ENCODE measurements around the gene KIF26B. TPM values are rescaled to one million over a fixed set of nuclear protein-coding genes. Genes with fewer than 3 reads are reported as not detected.
A peak's percentile ranks its signal among the peaks of the same experiment; 100 is the strongest.

The KIF26B gene
- total and polyA plus RNA-seq, 5 donors: 0.11 to 0.41 (median 0.29) TPM

DNA sequence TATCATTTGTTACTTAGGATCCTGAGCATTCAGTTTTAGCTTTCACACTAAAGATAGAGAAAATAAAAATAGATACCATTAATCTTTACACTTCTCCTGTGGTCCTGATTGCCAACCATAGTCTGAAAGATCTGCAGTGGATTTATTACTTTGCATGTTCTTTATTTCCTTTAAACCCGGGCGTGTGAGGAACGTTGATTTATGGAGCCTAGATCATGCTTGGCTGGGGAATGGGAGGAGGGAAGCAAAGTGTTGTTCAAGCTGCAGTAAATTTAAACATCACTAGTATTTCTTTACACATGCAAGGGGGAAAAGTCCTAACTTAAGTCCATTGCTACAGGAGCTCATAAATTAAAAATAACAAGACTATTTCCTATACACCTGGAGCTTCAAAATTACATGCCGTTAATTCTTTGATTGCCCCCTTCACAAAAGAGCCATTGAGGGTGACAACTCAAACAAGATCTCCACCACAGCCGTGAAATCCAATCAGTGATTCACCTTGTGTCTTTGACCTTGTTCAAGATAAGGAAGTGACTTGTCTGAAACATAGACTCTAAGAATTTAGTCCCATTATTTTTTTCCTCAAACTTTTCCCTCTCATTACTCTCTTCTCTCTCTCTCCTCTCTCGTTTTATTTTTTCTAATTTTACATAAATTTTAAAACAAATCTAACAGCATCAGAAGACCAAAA, 282.7 kb downstream of the KIF26B start:
- DNase-seq (no peak), ATAC-seq (no peak)
- 67% methylated on average over 6 of the region's 6 CpGs for WGBS
- Histone ChIP-seq H3K9me3 (ENCODE audit: control insufficient read depth, low read length) (no peaks in the 10 kb centered on the region), H3K27me3 (ENCODE audit: control insufficient read depth, insufficient read depth) (no peaks in the 10 kb centered on the region), H3K4me1 (ENCODE audit: control insufficient read depth, insufficient read depth, low read length) (no peaks in the 10 kb centered on the region), H3K4me3 (ENCODE audit: low read length) (no peak overlapping the region), H3K27ac (ENCODE audit: low read length) (no peak overlapping the region)
- intact Hi-C loops (cut with DNase I): no loop called here

DNA sequence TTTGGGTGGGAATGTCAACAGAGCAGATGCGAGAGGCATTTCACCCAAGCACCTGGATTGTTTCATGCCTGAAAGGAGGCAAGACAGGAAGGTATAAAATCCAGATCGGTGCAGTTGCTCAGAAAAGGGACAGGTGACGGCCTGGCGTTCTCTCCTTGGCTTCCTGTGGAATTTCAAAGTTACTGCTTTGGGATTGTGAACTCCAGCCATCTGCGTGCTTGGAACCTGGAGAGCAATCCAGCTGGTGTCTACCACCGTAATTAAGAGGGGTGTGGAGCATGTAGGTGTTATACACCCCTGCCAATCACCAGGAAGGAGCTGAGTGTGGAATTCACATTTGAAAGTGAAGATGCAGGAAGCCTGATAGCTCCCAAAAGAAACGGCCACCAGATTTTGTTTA, 286.1 kb downstream of the KIF26B start:
- ATAC-seq (no peak), DNase-seq (no peak)
- Histone ChIP-seq H3K27ac (ENCODE audit: low read length) (no peak overlapping the region), H3K4me3 (ENCODE audit: low read length) (no peak overlapping the region), H3K27me3 (ENCODE audit: control insufficient read depth, insufficient read depth) (no peaks in the 10 kb centered on the region), H3K9me3 (ENCODE audit: control insufficient read depth, low read length) (no peaks in the 10 kb centered on the region), H3K4me1 (ENCODE audit: control insufficient read depth, insufficient read depth, low read length) (no peaks in the 10 kb centered on the region)
- intact Hi-C loops (cut with DNase I): no loop called here
- WGBS: 52% methylated on average over 7 of the region's 7 CpGs

DNA sequence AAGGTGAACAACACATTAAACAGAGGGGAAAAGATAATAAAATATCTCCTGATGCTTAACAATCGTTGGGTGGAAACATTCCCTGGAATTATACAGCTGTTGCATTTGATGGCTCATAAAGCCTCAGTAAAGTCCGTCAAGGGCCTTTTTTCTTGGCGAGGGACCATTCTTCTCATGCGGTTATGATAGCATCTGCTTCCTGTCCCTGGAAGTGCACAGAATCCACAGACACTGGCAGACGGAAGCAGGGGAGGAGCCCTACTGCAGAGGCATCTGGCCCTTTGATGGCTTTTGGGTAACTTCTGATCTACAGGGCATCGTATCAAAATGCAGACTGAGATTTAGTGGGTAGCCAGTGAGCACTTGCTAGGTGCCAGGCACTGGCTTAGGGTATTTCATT, 286.9 kb downstream of the KIF26B start:
- peak in 1 of 2 donors; percentile 32 for ATAC-seq

GRCh38 chr1:245444147-245444828, 289.5 kb downstream of the KIF26B start:
- no peak overlapping the region for H3K27ac ChIP-seq (ENCODE audit: low read length)
- ATAC-seq (no peak), DNase-seq (no peak)
- intact Hi-C loops (cut with DNase I): no loop called here
- H3K9me3 ChIP-seq (ENCODE audit: control insufficient read depth, low read length): no peaks in the 10 kb centered on the region
- no peak overlapping the region for H3K4me3 ChIP-seq (ENCODE audit: low read length)
- 84% methylated on average over 14 of the region's 14 CpGs for WGBS
- no peaks in the 10 kb centered on the region for H3K27me3 ChIP-seq (ENCODE audit: control insufficient read depth, insufficient read depth)
- no peaks in the 10 kb centered on the region for H3K4me1 ChIP-seq (ENCODE audit: control insufficient read depth, insufficient read depth, low read length)

More for the DNA sequence above, 286.9 kb downstream of the KIF26B start:
- H3K27me3 ChIP-seq (ENCODE audit: control insufficient read depth, insufficient read depth): no peaks in the 10 kb centered on the region
- no peaks in the 10 kb centered on the region for H3K9me3 ChIP-seq (ENCODE audit: control insufficient read depth, low read length)
- intact Hi-C loops (cut with DNase I): no loop called here
- DNase-seq: no peak
- no peak overlapping the region for H3K4me3 ChIP-seq (ENCODE audit: low read length)
- no peaks in the 10 kb centered on the region for H3K4me1 ChIP-seq (ENCODE audit: control insufficient read depth, insufficient read depth, low read length)
- H3K27ac ChIP-seq (ENCODE audit: low read length): no peak overlapping the region
- 23% methylated on average over 6 of the region's 6 CpGs for WGBS

- DNase-seq (no peak), ATAC-seq (no peak)
- Histone ChIP-seq H3K4me3 (ENCODE audit: low read length) (no peak overlapping the region), H3K27me3 (ENCODE audit: control insufficient read depth, insufficient read depth) (no peaks in the 10 kb centered on the region), H3K4me1 (ENCODE audit: control insufficient read depth, insufficient read depth, low read length) (no peaks in the 10 kb centered on the region), H3K9me3 (ENCODE audit: control insufficient read depth, low read length) (no peaks in the 10 kb centered on the region), H3K27ac (ENCODE audit: low read length) (no peak overlapping the region)
- intact Hi-C loops (cut with DNase I): no loop called here
- 86% methylated on average over 5 of the region's 5 CpGs for WGBS
Measured at GRCh38 chr1:245444945-245445344, 290.2 kb downstream of the KIF26B start.

- intact Hi-C loops (cut with DNase I): no loop called here
- Histone ChIP-seq H3K27ac (ENCODE audit: low read length) (no peak overlapping the region), H3K4me3 (ENCODE audit: low read length) (no peak overlapping the region), H3K4me1 (ENCODE audit: control insufficient read depth, insufficient read depth, low read length) (no peaks in the 10 kb centered on the region), H3K27me3 (ENCODE audit: control insufficient read depth, insufficient read depth) (no peaks in the 10 kb centered on the region), H3K9me3 (ENCODE audit: control insufficient read depth, low read length) (no peaks in the 10 kb centered on the region)
- WGBS: 70% methylated on average over 1 of the region's 1 CpG
- ATAC-seq (no peak), DNase-seq (no peak)
Measured at GRCh38 chr1:245448531-245448930, 293.7 kb downstream of the KIF26B start.

DNA sequence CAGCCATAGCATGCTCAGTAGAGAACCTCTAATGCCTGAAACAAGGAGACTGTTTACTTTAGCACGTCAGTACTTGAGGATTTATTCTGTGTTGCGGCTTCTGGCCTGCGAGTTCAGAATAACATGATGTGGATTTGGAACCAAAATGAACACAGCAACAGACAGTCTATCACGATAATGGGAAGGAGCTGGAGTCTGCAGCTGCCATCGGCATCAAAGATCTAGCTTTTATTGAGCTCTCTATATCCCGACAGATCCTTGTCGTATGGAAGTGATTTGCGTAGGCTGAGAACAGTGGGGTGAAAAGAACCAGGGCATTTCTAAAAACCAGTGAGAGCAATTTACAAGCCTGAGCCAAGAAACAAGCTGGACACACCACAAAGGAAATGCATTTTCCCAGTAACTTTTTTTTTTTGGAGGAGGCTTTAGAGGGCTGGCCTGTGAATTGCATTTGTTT, 294.2 kb downstream of the KIF26B start:
- no peak for ATAC-seq
- 42% methylated on average over 8 of the region's 8 CpGs for WGBS
- DNase-seq: no peak
- Histone ChIP-seq H3K27ac (ENCODE audit: low read length) (no peak overlapping the region), H3K9me3 (ENCODE audit: control insufficient read depth, low read length) (no peaks in the 10 kb centered on the region), H3K27me3 (ENCODE audit: control insufficient read depth, insufficient read depth) (no peaks in the 10 kb centered on the region), H3K4me3 (ENCODE audit: low read length) (no peak overlapping the region), H3K4me1 (ENCODE audit: control insufficient read depth, insufficient read depth, low read length) (no peaks in the 10 kb centered on the region)
- intact Hi-C loops (cut with DNase I): no loop called here

DNA sequence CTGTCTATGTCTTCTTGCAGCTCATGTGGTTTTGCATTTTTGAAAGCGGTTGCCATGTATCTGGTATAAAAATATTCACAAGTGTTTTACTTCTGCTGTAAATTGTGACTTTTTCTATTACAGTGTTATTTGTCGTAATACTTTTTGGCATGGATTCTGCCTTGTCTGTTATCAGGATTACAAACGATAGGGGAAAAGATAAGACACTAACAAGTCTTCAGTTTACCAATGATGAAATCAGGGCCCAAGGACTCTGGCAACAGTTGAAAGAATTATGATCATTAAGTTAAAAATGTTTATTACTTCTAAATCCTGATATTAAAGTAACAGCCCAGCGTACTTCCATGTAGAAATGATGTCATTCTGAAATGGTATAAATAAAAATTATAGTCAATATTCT, 298.8 kb downstream of the KIF26B start:
- intact Hi-C loops (cut with DNase I): no loop called here
- no peak overlapping the region for H3K4me3 ChIP-seq (ENCODE audit: low read length)
- no peak for ATAC-seq
- 76% methylated on average over 4 of the region's 4 CpGs for WGBS
- no peaks in the 10 kb centered on the region for H3K27me3 ChIP-seq (ENCODE audit: control insufficient read depth, insufficient read depth)
- no peak overlapping the region for H3K27ac ChIP-seq (ENCODE audit: low read length)
- H3K4me1 ChIP-seq (ENCODE audit: control insufficient read depth, insufficient read depth, low read length): no peaks in the 10 kb centered on the region
- DNase-seq: no peak
- no peaks in the 10 kb centered on the region for H3K9me3 ChIP-seq (ENCODE audit: control insufficient read depth, low read length)

DNA sequence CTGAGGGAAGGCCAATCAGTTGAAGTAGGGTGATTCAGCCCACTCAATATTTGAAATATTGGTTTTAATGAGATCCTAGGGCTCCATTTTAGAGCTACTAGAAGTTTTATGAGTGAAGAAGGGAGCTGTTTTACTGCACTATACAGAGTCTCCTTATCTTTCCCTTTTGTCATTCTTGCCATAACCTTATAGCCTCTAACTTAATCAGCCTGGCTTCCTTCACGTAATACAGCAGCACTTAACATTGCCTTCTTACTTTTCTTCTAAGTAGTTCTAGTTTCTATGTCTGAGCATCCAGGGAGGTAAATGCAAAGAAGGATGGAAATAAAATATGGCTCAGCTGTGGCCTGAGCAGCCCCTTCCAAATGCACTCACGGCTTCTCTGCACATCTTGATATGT, 299.3 kb downstream of the KIF26B start:
- intact Hi-C loops (cut with DNase I): no loop called here
- ATAC-seq (no peak), DNase-seq (no peak)
- Histone ChIP-seq H3K9me3 (ENCODE audit: control insufficient read depth, low read length) (no peaks in the 10 kb centered on the region), H3K4me3 (ENCODE audit: low read length) (no peak overlapping the region), H3K27ac (ENCODE audit: low read length) (no peak overlapping the region), H3K4me1 (ENCODE audit: control insufficient read depth, insufficient read depth, low read length) (no peaks in the 10 kb centered on the region), H3K27me3 (ENCODE audit: control insufficient read depth, insufficient read depth) (no peaks in the 10 kb centered on the region)
- WGBS: 87% methylated on average over 2 of the region's 2 CpGs

DNA sequence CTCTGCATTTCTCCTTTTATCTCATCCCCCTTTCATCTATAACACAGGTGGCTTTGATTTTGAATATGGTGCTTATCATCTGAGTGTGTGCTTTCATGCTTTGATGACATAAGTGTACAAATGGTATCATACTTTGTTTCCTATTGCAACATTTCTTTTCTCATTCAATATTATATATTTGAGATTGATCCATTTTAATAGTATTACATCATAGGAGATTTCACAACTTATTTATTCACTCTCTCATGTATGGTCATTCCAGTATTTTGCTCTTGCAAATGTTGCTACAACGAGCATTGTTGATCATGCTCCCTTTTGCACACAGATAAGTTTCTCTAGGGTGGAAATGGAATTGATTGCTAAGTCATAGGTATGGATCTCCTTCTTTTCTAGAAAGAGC, 302.8 kb downstream of the KIF26B start:
- WGBS: 91% methylated on average over 1 of the region's 1 CpG

DNA sequence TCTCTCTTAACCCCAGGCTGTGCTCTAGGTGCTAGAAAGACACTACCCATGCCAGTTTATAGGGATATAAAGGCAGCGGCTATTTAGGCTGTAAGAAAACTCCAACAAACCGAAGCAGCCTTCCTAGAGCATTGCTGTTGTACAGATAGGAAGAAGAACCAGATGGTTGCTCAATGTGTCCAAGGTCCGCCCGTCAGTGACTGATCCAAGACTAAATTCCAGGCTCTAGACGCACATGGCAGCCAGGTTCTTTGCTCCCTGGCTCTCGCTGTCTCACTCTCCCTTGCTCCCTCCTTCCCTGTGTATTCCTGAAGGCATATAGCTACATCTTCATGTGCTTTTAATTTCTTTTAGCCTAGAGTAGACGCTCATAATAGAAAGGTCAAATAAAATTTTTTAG, 303.4 kb downstream of the KIF26B start:
- WGBS: 83% methylated on average over 7 of the region's 7 CpGs
- Histone ChIP-seq H3K4me3 (ENCODE audit: low read length) (no peak overlapping the region), H3K27me3 (ENCODE audit: control insufficient read depth, insufficient read depth) (no peaks in the 10 kb centered on the region), H3K27ac (ENCODE audit: low read length) (no peak overlapping the region), H3K9me3 (ENCODE audit: control insufficient read depth, low read length) (no peaks in the 10 kb centered on the region), H3K4me1 (ENCODE audit: control insufficient read depth, insufficient read depth, low read length) (no peaks in the 10 kb centered on the region)
- intact Hi-C loops (cut with DNase I): no loop called here
- DNase-seq: no peak
- no peak for ATAC-seq

More for the DNA sequence above, 302.8 kb downstream of the KIF26B start:
- Histone ChIP-seq H3K27me3 (ENCODE audit: control insufficient read depth, insufficient read depth) (no peaks in the 10 kb centered on the region), H3K9me3 (ENCODE audit: control insufficient read depth, low read length) (no peaks in the 10 kb centered on the region), H3K4me1 (ENCODE audit: control insufficient read depth, insufficient read depth, low read length) (no peaks in the 10 kb centered on the region), H3K4me3 (ENCODE audit: low read length) (no peak overlapping the region), H3K27ac (ENCODE audit: low read length) (no peak overlapping the region)
- no peak for ATAC-seq
- intact Hi-C loops (cut with DNase I): no loop called here
- no peak for DNase-seq
